Measurements from ENCODE around the gene FANCC. TPM values are rescaled to one million over a fixed set of nuclear protein-coding genes. Genes with fewer than 3 reads are reported as not detected.

The FANCC gene
- total and polyA plus RNA-seq, 3 donors from 2014 or later = 30.7 to 38.5 (median 35.1) TPM

- H3K4me3 ChIP-seq = no peak overlapping the region
- no peaks in the 10 kb centered on the region for H3K27me3 ChIP-seq
- H3K27ac ChIP-seq = peak overlapping the region; percentile 1 to 72
- no peaks in the 10 kb centered on the region for H3K9me3 ChIP-seq
- H3K4me1 ChIP-seq = peaks cover 7% of the 10 kb centered on the region
- H3K36me3 ChIP-seq (ENCODE audit: low read depth, missing control alignments) = no peaks in the 10 kb centered on the region
- TF ChIP-seq CTCF (IDR thresholded peaks at IDR 0.05) (no peak), POLR2A (IDR thresholded peaks at IDR 0.05) (no peak)
- 62 to 64% methylated on average over 17 to 18 of the region's 18 CpGs for WGBS, 2 donors
- intact Hi-C loops (cut with DNase I; ENCODE audit: low total_unique reads) = no loop called here
- DNase-seq = peak; percentile 91
Measured at GRCh38 chr9:95143591-95144561, 173.6 kb downstream of the FANCC start.

GRCh38 chr9:95142728-95143127 is 174.8 kb downstream of the FANCC start:
- Histone ChIP-seq H3K27me3 (no peaks in the 10 kb centered on the region), H3K4me3 (no peak overlapping the region), H3K27ac (peak overlapping the region; percentile 5 to 26), H3K4me1 (peaks cover 7% of the 10 kb centered on the region), H3K36me3 (ENCODE audit: low read depth, missing control alignments) (no peaks in the 10 kb centered on the region), H3K9me3 (no peaks in the 10 kb centered on the region)
- TF ChIP-seq CTCF (IDR thresholded peaks at IDR 0.05) (no peak), POLR2A (IDR thresholded peaks at IDR 0.05) (no peak)
- intact Hi-C loops (cut with DNase I; ENCODE audit: low total_unique reads) = no loop called here
- DNase-seq = no peak
- WGBS, 2 donors = 87 to 93% methylated on average over 3 of the region's 3 CpGs

- Histone ChIP-seq H3K9me3 (no peaks in the 10 kb centered on the region), H3K36me3 (ENCODE audit: low read depth, missing control alignments) (no peaks in the 10 kb centered on the region), H3K27ac (peak overlapping the region; percentile 5 to 26), H3K4me3 (no peak overlapping the region), H3K4me1 (peaks cover 7% of the 10 kb centered on the region), H3K27me3 (no peaks in the 10 kb centered on the region)
- 93 to 94% methylated on average over 4 of the region's 4 CpGs for WGBS, 2 donors
- no peak for DNase-seq
- TF ChIP-seq POLR2A (IDR thresholded peaks at IDR 0.05) = no peak
- intact Hi-C loops (cut with DNase I; ENCODE audit: low total_unique reads) = no loop called here
Measured at GRCh38 chr9:95142315-95142714, 175.2 kb downstream of the FANCC start.

- intact Hi-C loops (cut with DNase I; ENCODE audit: low total_unique reads) = no loop called here
- 78 to 90% methylated on average over 2 of the region's 2 CpGs for WGBS, 2 donors
- no peak overlapping the region for H3K4me3 ChIP-seq
- H3K27me3 ChIP-seq = no peaks in the 10 kb centered on the region
- no peaks in the 10 kb centered on the region for H3K9me3 ChIP-seq
- TF ChIP-seq CTCF (IDR thresholded peaks at IDR 0.05) = no peak
- no peak for TF ChIP-seq POLR2A (IDR thresholded peaks at IDR 0.05)
- DNase-seq = no peak
- H3K36me3 ChIP-seq (ENCODE audit: low read depth, missing control alignments) = no peaks in the 10 kb centered on the region
- peaks cover 7% of the 10 kb centered on the region for H3K4me1 ChIP-seq
- H3K27ac ChIP-seq = no peak overlapping the region
Measured at GRCh38 chr9:95140821-95141220, 176.7 kb downstream of the FANCC start.

GRCh38 chr9:95139126-95139525 is 178.4 kb downstream of the FANCC start:
- H3K27me3 ChIP-seq = no peaks in the 10 kb centered on the region
- DNase-seq = no peak
- TF ChIP-seq POLR2A (IDR thresholded peaks at IDR 0.05) (no peak), CTCF (IDR thresholded peaks at IDR 0.05) (no peak)
- no peaks in the 10 kb centered on the region for H3K9me3 ChIP-seq
- H3K4me3 ChIP-seq = no peak overlapping the region
- intact Hi-C loops (cut with DNase I; ENCODE audit: low total_unique reads) = no loop called here
- no peaks in the 10 kb centered on the region for H3K36me3 ChIP-seq (ENCODE audit: low read depth, missing control alignments)
- no peak overlapping the region for H3K27ac ChIP-seq
- H3K4me1 ChIP-seq = peaks cover 7% of the 10 kb centered on the region
- 87 to 96% methylated on average over 10 of the region's 10 CpGs for WGBS, 2 donors
